ENCODE data around the gene OSR1. TPM values are rescaled to one million over a fixed set of nuclear protein-coding genes. Genes with fewer than 3 reads are reported as not detected.

Gene OSR1
- polyA plus RNA-seq, 3 donors, result not detected

DNA sequence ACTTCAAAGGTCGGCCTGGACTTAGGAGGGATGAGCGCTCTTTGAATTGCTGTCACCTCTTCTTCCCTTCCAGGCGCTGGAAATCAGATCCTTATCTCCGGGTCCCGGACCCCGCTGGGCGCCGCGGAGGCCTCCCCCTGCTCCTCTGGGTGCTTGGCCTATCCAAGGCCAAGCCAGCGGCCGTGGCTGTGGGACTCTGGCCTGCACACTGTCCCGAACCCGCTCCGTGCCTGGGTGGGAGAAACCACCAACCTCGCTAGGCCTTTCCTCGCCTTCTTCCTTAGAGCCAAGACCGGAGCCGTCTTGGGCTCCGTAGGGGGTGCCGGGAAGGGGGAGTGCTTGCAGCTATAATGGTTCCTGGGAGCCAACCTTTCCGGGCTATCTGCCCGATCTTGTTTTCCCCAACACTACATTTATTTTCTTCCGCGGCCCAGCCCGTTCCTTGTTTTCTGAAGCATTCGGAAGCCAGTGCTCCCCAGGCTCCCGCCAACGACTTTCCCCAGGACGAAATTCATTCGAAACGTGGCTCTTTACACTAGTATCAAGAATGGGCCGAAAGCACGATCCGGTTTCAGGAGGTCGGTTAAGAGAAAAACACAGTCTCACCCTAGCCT, 2.4 kb downstream of the OSR1 start:
- Histone ChIP-seq H3K4me2 (replicated peaks; ENCODE audit: extremely low read depth, low read length, poor library complexity, severe bottlenecking) (no peak overlapping the region), H3K27ac (ENCODE audit: low read depth in 1 of 2, low read length in 2 of 2) (no peak overlapping the region), H2AFZ (ENCODE audit: insufficient read depth, low read depth, low read length, poor library complexity, severe bottlenecking) (no peak overlapping the region), H3K4me1 (ENCODE audit: control insufficient read depth in 1 of 2, insufficient read depth in 2 of 2, low read length in 2 of 2) (peaks cover 17 to 28% of the 10 kb centered on the region in 2 donors), H3K9ac (ENCODE audit: insufficient read depth, low read length, poor library complexity, severe bottlenecking) (no peak overlapping the region), H4K20me1 (ENCODE audit: insufficient read depth, low read length) (no peaks in the 10 kb centered on the region), H3K9me3 (replicated peaks in 1 of 2; ENCODE audit: control insufficient read depth in 1 of 2, insufficient read depth in 1 of 2, low read length in 2 of 2) (peaks cover 13 to 69% of the 10 kb centered on the region in 2 donors), H3K27me3 (ENCODE audit: control insufficient read depth in 2 of 2, insufficient read depth in 2 of 2, low read length in 2 of 2) (peaks cover 94 to 99% of the 10 kb centered on the region in 2 donors), H3K4me3 (replicated peaks in 1 of 3; ENCODE audit: low read depth in 2 of 3, low read length in 3 of 3) (peak overlapping the region in 1 of 3 experiments; percentile 11), H3K79me2 (ENCODE audit: insufficient read depth, low read length) (no peaks in the 10 kb centered on the region), H3K36me3 (replicated peaks in 1 of 2; ENCODE audit: control insufficient read depth in 1 of 2, insufficient read depth in 2 of 2, low read length in 2 of 2) (no peaks in the 10 kb centered on the region)
- peaks cover 47% of the 10 kb centered on the region for H3K4me1 Mint-ChIP-seq
- H3K27me3 Mint-ChIP-seq (ENCODE audit: low read depth in 3 of 3), result peaks cover 94 to 99% (median 99%) of the 10 kb centered on the region in 3 donors
- peaks cover 0 to 41% (median 25%) of the 10 kb centered on the region in 7 donors for H3K9me3 Mint-ChIP-seq
- peak overlapping the region; percentile 43 to 85 for H3K4me3 Mint-ChIP-seq
- no peak overlapping the region for H3K27ac Mint-ChIP-seq
- no peak for DNase-seq
- 7% methylated on average over 25 of the region's 35 CpGs for whole genome bisulfite sequencing (ENCODE audit: insufficient coverage)
- peaks cover 12 to 15% of the 10 kb centered on the region in 2 donors for H3K36me3 Mint-ChIP-seq
- TF ChIP-seq, protein P1, sequence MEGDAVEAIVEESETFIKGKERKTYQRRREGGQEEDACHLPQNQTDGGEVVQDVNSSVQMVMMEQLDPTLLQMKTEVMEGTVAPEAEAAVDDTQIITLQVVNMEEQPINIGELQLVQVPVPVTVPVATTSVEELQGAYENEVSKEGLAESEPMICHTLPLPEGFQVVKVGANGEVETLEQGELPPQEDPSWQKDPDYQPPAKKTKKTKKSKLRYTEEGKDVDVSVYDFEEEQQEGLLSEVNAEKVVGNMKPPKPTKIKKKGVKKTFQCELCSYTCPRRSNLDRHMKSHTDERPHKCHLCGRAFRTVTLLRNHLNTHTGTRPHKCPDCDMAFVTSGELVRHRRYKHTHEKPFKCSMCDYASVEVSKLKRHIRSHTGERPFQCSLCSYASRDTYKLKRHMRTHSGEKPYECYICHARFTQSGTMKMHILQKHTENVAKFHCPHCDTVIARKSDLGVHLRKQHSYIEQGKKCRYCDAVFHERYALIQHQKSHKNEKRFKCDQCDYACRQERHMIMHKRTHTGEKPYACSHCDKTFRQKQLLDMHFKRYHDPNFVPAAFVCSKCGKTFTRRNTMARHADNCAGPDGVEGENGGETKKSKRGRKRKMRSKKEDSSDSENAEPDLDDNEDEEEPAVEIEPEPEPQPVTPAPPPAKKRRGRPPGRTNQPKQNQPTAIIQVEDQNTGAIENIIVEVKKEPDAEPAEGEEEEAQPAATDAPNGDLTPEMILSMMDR (IDR thresholded peaks at IDR 0.05), result no peak
- intact Hi-C loops (cut with micrococcal nuclease), result loop anchor here in 1 of 2 donors (10.0 kb wide), 1 partner anchor 1309 kb away; the partner anchor contains the start of gene GDF7

DNA sequence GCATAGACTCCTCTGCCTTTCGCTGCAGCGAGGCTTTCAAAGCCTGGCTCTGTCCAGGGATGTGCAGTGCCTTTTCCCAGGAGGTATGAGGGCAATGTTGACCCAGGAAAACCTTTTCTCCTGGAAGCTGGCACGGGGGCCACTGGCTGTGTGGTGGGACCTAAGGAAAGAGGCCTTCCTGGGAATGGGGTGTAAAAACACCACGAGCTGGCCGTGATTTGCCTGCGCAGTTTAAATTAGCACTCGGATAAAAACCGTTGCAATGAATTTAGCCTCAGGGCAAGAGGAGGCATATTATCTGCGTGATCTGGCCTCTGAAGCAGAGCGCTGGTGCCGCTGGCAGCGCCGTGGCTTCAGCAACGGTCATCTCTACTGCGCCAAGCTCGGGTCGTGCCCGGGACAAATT, 3.0 kb downstream of the OSR1 start:
- H3K27me3 ChIP-seq (ENCODE audit: control insufficient read depth in 2 of 2, insufficient read depth in 2 of 2, low read length in 2 of 2), result peaks cover 93 to 99% of the 10 kb centered on the region in 2 donors
- peaks cover 11 to 68% of the 10 kb centered on the region in 2 donors for H3K9me3 ChIP-seq (replicated peaks in 1 of 2; ENCODE audit: control insufficient read depth in 1 of 2, insufficient read depth in 1 of 2, low read length in 2 of 2)
- no peak overlapping the region for H3K9ac ChIP-seq (ENCODE audit: insufficient read depth, low read length, poor library complexity, severe bottlenecking)
- WGBS (ENCODE audit: insufficient coverage), result 14% methylated on average over 16 of the region's 18 CpGs
- no peaks in the 10 kb centered on the region for H3K79me2 ChIP-seq (ENCODE audit: insufficient read depth, low read length)
- H3K27ac ChIP-seq (ENCODE audit: low read depth in 1 of 2, low read length in 2 of 2), result no peak overlapping the region
- Mint-ChIP-seq H3K4me3 (peak overlapping the region; percentile 28 to 85), H3K27ac (no peak overlapping the region), H3K9me3 (peaks cover 0 to 43% (median 24%) of the 10 kb centered on the region in 7 donors), H3K4me1 (peaks cover 48% of the 10 kb centered on the region), H3K27me3 (ENCODE audit: low read depth in 3 of 3) (peaks cover 94 to 99% (median 99%) of the 10 kb centered on the region in 3 donors), H3K36me3 (peaks cover 13 to 19% of the 10 kb centered on the region in 2 donors)
- no peak overlapping the region for H3K4me2 ChIP-seq (replicated peaks; ENCODE audit: extremely low read depth, low read length, poor library complexity, severe bottlenecking)
- peaks cover 20 to 31% of the 10 kb centered on the region in 2 donors for H3K4me1 ChIP-seq (ENCODE audit: control insufficient read depth in 1 of 2, insufficient read depth in 2 of 2, low read length in 2 of 2)
- no peaks in the 10 kb centered on the region for H3K36me3 ChIP-seq (replicated peaks in 1 of 2; ENCODE audit: control insufficient read depth in 1 of 2, insufficient read depth in 2 of 2, low read length in 2 of 2)
- H4K20me1 ChIP-seq (ENCODE audit: insufficient read depth, low read length), result no peaks in the 10 kb centered on the region
- H3K4me3 ChIP-seq (replicated peaks in 1 of 3; ENCODE audit: low read depth in 2 of 3, low read length in 3 of 3), result no peak overlapping the region
- H2AFZ ChIP-seq (ENCODE audit: insufficient read depth, low read depth, low read length, poor library complexity, severe bottlenecking), result no peak overlapping the region
- intact Hi-C loops (cut with micrococcal nuclease), result loop anchor here in 1 of 2 donors (10.0 kb wide), 1 partner anchor 1309 kb away; the partner anchor contains the start of gene GDF7
- TF ChIP-seq, protein P1 (IDR thresholded peaks at IDR 0.05), result no peak
- no peak for DNase-seq
